ENCODE results near the gene XIRP1.

GRCh38 chr3:39222462-39222861 is 30.1 kb upstream of the XIRP1 start:
- no peak for TF ChIP-seq CTCF (conservative IDR thresholded peaks at IDR 0.05)
- no peak for TF ChIP-seq ZFX (IDR thresholded peaks at IDR 0.05)
